Left ventricle myocardium inferior (tissue), 1 donor: ENCODE measurements around the gene RAB40C. TPM values are rescaled to one million over a fixed set of nuclear protein-coding genes. Genes with fewer than 3 reads are reported as not detected.

Source experiments
- DNase-seq: peaks from one replicate; pipeline ENCODE4 v3.0.0-alpha.2; 2020
- H3K27ac ChIP-seq: fragments of 200-600 bp; replicated peaks from 2 replicates; pipeline ENCODE4 v1.8.0; 2021
- H3K27me3 ChIP-seq: fragments of 200-600 bp; 2 replicates; pipeline ENCODE4 v1.8.0; 2021; ENCODE audit warnings: low read depth
- H3K36me3 ChIP-seq: fragments of 200-600 bp; 2 replicates; pipeline ENCODE4 v1.8.0; 2021
- H3K4me1 ChIP-seq: fragments of 200-600 bp; 2 replicates; pipeline ENCODE4 v1.8.0; 2021
- H3K4me3 ChIP-seq: fragments of 200-600 bp; 2 replicates; pipeline ENCODE4 v1.8.0; 2021; ENCODE audit warnings: mild to moderate bottlenecking, moderate library complexity
- H3K9me3 ChIP-seq: fragments of 200-600 bp; replicated peaks from 2 replicates; pipeline ENCODE4 v1.8.0; 2021
- intact Hi-C: fragments of 100-400 bp; cut with micrococcal nuclease; formaldehyde crosslinking; loops from one replicate; pipeline ENCODE4 v1.11.0; 2022
- total RNA-seq: library from RNA; stranded (reverse); fragmentation: NEBNext Ultra II Directional; extraction: Animal tissue kit (Norgen Biotek cat#: 25700); gene quantifications from one replicate; pipeline ENCODE4 v1.2.1, GENCODE V29; 2021
- TF ChIP-seq, protein P1 (sequence below): fragments of 200-600 bp; IDR thresholded peaks from 2 replicates; pipeline ENCODE4 v1.8.0; 2021; ENCODE audit warnings: antibody characterized with exemption, mild to moderate bottlenecking, borderline replicate concordance
- donor health status: DM: no; HTN: yes; CAD: no; lungs with severe emphysema.

The RAB40C gene
- total RNA-seq, 1 donor from 2014 or later = 10.3 TPM

DNA sequence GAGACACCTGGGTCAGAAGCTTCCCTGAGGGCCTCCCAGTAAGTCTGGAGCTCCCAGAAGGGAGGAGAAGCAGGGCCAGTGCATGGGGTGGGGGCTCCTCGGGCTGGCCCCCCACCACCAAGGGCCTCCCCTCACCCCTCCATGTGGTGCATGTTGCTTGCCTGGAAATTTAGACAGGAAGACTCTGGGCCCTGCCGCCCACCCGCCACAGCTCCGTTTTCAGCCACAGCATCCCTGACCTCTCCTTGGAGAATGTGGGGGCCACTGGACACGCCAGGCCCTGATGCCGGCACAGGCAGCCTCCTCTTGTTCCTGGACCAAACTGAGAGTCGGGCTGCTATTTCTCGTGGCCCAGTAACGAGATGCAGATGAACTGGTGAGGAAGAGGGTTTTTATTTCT, 49.0 kb downstream of the RAB40C start:
- intact Hi-C loops = no loop called here
- Histone ChIP-seq H3K4me3 (no peak overlapping the region), H3K4me1 (peaks cover 60% of the 10 kb centered on the region), H3K27ac (peak overlapping the region; percentile 99), H3K36me3 (peaks cover 15% of the 10 kb centered on the region), H3K27me3 (no peaks in the 10 kb centered on the region), H3K9me3 (no peaks in the 10 kb centered on the region)
- DNase-seq = no peak
- TF ChIP-seq, protein P1, sequence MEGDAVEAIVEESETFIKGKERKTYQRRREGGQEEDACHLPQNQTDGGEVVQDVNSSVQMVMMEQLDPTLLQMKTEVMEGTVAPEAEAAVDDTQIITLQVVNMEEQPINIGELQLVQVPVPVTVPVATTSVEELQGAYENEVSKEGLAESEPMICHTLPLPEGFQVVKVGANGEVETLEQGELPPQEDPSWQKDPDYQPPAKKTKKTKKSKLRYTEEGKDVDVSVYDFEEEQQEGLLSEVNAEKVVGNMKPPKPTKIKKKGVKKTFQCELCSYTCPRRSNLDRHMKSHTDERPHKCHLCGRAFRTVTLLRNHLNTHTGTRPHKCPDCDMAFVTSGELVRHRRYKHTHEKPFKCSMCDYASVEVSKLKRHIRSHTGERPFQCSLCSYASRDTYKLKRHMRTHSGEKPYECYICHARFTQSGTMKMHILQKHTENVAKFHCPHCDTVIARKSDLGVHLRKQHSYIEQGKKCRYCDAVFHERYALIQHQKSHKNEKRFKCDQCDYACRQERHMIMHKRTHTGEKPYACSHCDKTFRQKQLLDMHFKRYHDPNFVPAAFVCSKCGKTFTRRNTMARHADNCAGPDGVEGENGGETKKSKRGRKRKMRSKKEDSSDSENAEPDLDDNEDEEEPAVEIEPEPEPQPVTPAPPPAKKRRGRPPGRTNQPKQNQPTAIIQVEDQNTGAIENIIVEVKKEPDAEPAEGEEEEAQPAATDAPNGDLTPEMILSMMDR = no peak

DNA sequence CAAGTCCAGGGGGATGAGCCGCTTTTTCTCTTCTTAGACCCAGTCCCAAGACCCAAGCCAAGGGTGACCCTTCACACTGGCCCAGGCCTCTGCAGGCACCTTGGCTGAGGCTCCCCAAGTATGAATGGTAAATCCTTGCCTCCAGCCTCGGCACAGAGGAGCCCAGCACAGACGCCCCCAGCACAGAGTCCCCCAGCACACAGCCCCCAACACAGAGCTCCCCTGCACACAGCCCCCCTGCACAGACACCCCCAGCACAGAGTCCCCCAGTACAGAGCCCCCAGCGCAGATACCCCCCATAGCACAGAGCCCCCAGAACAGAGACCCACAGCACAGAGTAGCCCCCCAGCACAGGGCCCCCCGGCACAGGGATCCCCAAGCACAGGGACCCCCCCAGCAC, 50.7 kb downstream of the RAB40C start:
- intact Hi-C loops = no loop called here
- H3K27me3 ChIP-seq = no peaks in the 10 kb centered on the region
- no peaks in the 10 kb centered on the region for H3K9me3 ChIP-seq
- peak overlapping the region; percentile 87 for H3K4me3 ChIP-seq
- peaks cover 7% of the 10 kb centered on the region for H3K36me3 ChIP-seq
- peaks cover 68% of the 10 kb centered on the region for H3K4me1 ChIP-seq
- peak overlapping the region; percentile 97 for H3K27ac ChIP-seq
- no peak for DNase-seq
- TF ChIP-seq, protein P1 = no peak

DNA sequence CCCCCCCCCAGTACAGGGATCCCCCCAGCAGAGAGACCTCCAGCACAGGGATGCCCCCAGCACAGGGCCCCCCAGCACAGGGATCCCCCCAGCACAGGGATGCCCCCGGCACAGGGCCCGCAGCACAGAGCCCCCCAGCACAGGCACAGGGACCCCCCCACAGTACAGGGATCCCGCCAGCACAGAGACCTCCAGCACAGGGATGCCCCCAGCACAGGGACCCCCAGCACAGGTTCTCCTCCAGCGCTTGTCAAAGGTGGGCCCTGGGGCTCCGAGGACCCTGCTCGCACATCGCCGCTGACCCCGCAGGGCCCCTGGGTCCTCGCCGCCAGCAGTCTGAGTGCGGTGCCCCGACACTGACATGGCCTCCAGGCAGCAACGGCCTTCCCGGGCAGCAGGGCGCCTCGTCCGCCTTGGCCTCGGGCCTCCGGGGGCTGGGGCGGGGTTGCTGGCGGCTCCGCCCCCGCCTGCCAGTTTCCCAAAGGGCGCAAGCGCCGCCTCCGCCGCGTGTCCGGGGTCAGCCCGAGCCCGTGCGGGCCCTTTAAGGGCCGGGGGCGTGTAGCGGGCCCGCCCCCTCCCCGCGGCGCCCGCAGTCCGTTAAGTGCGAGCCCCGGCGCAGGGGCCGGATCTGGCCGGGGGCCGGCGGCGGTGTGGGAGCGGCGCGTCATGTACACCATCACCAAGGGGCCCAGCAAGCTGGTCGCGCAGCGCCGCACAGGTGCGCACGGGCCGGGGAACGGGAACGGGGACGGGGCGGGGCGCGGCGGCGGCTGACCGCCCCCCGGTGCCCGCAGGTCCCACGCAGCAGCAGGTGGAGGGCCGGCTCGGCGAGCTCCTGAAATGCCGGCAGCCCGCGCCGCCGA, 51.7 kb downstream of the RAB40C start, which contains the start of gene MCRIP2:
MCRIP2 (plus strand) TSS at position 503 of the 863 bp plus-strand sequence; CDS start at position 667, 164 bp downstream.
- H3K27ac ChIP-seq = peak within 1 kb of the TSS; percentile 97
- H3K27me3 ChIP-seq = no peaks in the 10 kb centered on the region
- H3K4me1 ChIP-seq = peaks cover 70% of the 10 kb centered on the region
- TF ChIP-seq, protein P1 = no peak
- peak within 1 kb of the TSS; percentile 87 for H3K4me3 ChIP-seq
- intact Hi-C loops = no loop called here
- H3K9me3 ChIP-seq = no peaks in the 10 kb centered on the region
- peaks cover 7% of the 10 kb centered on the region for H3K36me3 ChIP-seq
- DNase-seq = peak; percentile 89

DNA sequence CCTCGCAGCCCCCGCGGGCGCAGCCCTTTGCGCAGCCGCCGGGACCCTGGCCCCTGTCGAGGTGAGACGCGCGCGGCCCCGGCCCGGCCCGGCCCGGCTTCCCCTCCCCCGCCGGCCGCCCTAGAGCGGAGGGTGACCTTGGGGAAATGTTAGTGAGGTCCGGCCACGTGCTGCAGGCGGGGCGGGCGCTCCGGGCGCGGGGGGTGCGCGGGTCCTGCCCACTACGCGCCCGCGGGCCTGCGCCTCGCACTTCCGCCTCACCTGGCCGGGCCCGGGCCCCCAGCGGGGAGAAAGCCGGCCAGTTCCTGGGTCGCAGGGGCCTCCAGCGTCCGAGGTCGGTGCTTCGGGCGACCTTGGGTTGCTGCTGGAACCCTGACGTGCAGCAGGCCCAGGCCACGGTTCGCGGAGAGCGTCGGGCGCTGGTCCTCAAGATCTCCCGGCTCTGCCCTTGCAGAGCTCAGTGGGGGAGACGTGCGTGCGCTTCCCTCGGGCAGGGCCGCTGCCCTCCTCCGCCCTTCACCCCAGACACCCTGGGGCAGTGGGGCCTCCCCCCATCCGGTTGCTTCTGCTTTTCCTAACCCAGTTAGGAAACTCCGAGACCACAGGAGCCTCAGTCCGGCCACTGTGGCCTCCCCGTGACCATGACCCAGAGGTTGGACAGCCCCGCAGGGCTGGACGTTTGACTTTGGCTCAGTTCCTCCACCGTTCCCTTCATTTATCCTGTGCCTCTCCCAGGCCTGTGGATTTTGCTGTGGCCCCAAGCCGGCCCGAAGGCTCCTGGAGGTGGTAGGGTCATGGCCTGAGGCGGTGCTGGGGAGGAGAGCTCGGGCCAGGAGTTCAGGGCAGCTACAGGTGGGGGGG, 52.6 kb downstream of the RAB40C start:
- H3K9me3 ChIP-seq = no peaks in the 10 kb centered on the region
- DNase-seq = peak; percentile 67
- H3K27me3 ChIP-seq = no peaks in the 10 kb centered on the region
- peak overlapping the region; percentile 97 for H3K27ac ChIP-seq
- intact Hi-C loops = no loop called here
- peak overlapping the region; percentile 87 for H3K4me3 ChIP-seq
- H3K4me1 ChIP-seq = peaks cover 74% of the 10 kb centered on the region
- peaks cover 7% of the 10 kb centered on the region for H3K36me3 ChIP-seq
- TF ChIP-seq, protein P1 = no peak

DNA sequence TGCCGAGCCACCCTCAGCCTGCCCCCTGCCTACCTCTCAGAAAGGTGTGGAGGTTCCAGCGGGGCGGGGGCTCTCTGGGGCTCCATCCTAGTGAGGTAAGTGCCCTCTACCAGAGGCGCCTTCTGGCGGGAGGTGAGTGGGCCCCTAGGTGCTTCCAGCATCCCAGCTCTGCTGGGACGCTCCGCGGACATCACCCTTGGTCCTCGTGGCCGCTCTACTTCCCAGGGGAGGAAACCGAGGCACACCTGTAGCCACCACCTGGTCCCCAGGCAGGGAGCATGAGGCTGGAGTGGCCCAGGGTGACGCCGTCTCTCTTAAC, 53.1 kb downstream of the RAB40C start:
- intact Hi-C loops = no loop called here
- Histone ChIP-seq H3K9me3 (no peaks in the 10 kb centered on the region), H3K36me3 (peaks cover 7% of the 10 kb centered on the region), H3K4me3 (peak overlapping the region; percentile 87), H3K27me3 (no peaks in the 10 kb centered on the region), H3K4me1 (peaks cover 74% of the 10 kb centered on the region), H3K27ac (peak overlapping the region; percentile 97)
- no peak for DNase-seq
- TF ChIP-seq, protein P1 = no peak
